ACC112 (cell line): ENCODE data around the gene HS1BP3.

Source experiments
- H2AFZ ChIP-seq: fragments of 200-600 bp; sonication (generic); one replicate; pipeline ENCODE4 v1.6.0; 2017; ENCODE audit warnings: antibody characterized with exemption, low read length; ENCODE audit not compliant: unreplicated experiment
- H3K27ac ChIP-seq: fragments of 200-600 bp; sonication (generic); 2 replicates; pipeline ENCODE4 v1.5.1; 2014; ENCODE audit warnings: low read depth, mild to moderate bottlenecking, antibody characterized with exemption, low read length, moderate library complexity
- H3K27me3 ChIP-seq: fragments of 200-600 bp; sonication (generic); 2 replicates; pipeline ENCODE4 v1.6.1; 2014; ENCODE audit warnings: mild to moderate bottlenecking, antibody characterized with exemption, low read length, moderate library complexity, mixed read lengths; ENCODE audit not compliant: insufficient read depth
- H3K36me3 ChIP-seq: fragments of 200-600 bp; sonication (generic); 2 replicates; pipeline ENCODE4 v1.6.1; 2016; ENCODE audit warnings: mild to moderate bottlenecking, antibody characterized with exemption, low read length, moderate library complexity, mixed read lengths; ENCODE audit not compliant: insufficient read depth
- H3K4me1 ChIP-seq: fragments of 200-600 bp; sonication (generic); one replicate; pipeline ENCODE4 v1.6.1; 2016; ENCODE audit warnings: low read length, mixed read lengths; ENCODE audit not compliant: insufficient read depth, unreplicated experiment, control insufficient read depth
- H3K4me3 ChIP-seq: fragments of 200-600 bp; sonication (generic); 2 replicates; pipeline ENCODE4 v1.5.1; 2014; ENCODE audit warnings: mild to moderate bottlenecking, low read depth, low read length
- H3K79me2 ChIP-seq: fragments of 200-600 bp; sonication (generic); one replicate; pipeline ENCODE4 v1.6.0; 2016; ENCODE audit warnings: low read length; ENCODE audit not compliant: control insufficient read depth, unreplicated experiment, insufficient read depth

The HS1BP3 gene

GRCh38 chr2:20643060-20643459 lies 7.8 kb downstream of the HS1BP3 start:
- Histone ChIP-seq H3K27ac (no peak overlapping the region), H3K4me3 (no peak overlapping the region), H3K4me1 (peaks cover 17% of the 10 kb centered on the region), H3K36me3 (0 out of 2 replicates have a peak, but pooled peaks cover 4% of the 10 kb centered on the region), H3K79me2 (peaks cover 8% of the 10 kb centered on the region), H2AFZ (no peak overlapping the region), H3K27me3 (no peaks in the 10 kb centered on the region)

GRCh38 chr2:20642055-20642971 lies 8.6 kb downstream of the HS1BP3 start:
- peak overlapping the region; percentile 74 for H3K27ac ChIP-seq
- H3K79me2 ChIP-seq, result peaks cover under 1% of the 10 kb centered on the region
- H3K27me3 ChIP-seq, result no peaks in the 10 kb centered on the region
- 0 out of 2 replicates have a peak, but pooled peaks cover 4% of the 10 kb centered on the region for H3K36me3 ChIP-seq
- no peak overlapping the region for H3K4me3 ChIP-seq
- no peak overlapping the region for H2AFZ ChIP-seq
- H3K4me1 ChIP-seq, result peaks cover 17% of the 10 kb centered on the region

- no peaks in the 10 kb centered on the region for H3K79me2 ChIP-seq
- 0 out of 2 replicates have a peak, but pooled peaks cover 4% of the 10 kb centered on the region for H3K36me3 ChIP-seq
- H2AFZ ChIP-seq, result no peak overlapping the region
- no peaks in the 10 kb centered on the region for H3K27me3 ChIP-seq
- H3K4me3 ChIP-seq, result no peak overlapping the region
- peak overlapping the region; percentile 77 for H3K27ac ChIP-seq
- H3K4me1 ChIP-seq, result peaks cover 17% of the 10 kb centered on the region
These were observed 9.5 kb downstream of the HS1BP3 start for GRCh38 chr2:20641123-20641985.

- H3K79me2 ChIP-seq, result no peaks in the 10 kb centered on the region
- no peak overlapping the region for H2AFZ ChIP-seq
- no peak overlapping the region for H3K4me3 ChIP-seq
- no peaks in the 10 kb centered on the region for H3K27me3 ChIP-seq
- H3K36me3 ChIP-seq, result 0 out of 2 replicates have a peak, but pooled peaks cover 4% of the 10 kb centered on the region
- peaks cover 18% of the 10 kb centered on the region for H3K4me1 ChIP-seq
- H3K27ac ChIP-seq, result peak overlapping the region; percentile 77; the same call in 1 of the 2 replicates
These were observed 10.3 kb downstream of the HS1BP3 start for GRCh38 chr2:20640411-20641122.

- Histone ChIP-seq H2AFZ (no peak overlapping the region), H3K79me2 (no peaks in the 10 kb centered on the region), H3K4me1 (peaks cover 33% of the 10 kb centered on the region), H3K27me3 (no peaks in the 10 kb centered on the region), H3K4me3 (no peak overlapping the region), H3K36me3 (peaks cover 7% of the 10 kb centered on the region; the same call in 1 of the 2 replicates), H3K27ac (no peak overlapping the region)
These were observed 12.1 kb downstream of the HS1BP3 start for GRCh38 chr2:20638646-20639430.

GRCh38 chr2:20638014-20638413 lies 12.9 kb downstream of the HS1BP3 start:
- Histone ChIP-seq H3K4me1 (peaks cover 33% of the 10 kb centered on the region), H3K27me3 (no peaks in the 10 kb centered on the region), H3K27ac (no peak overlapping the region), H3K4me3 (no peak overlapping the region), H3K79me2 (no peaks in the 10 kb centered on the region), H3K36me3 (peaks cover 7% of the 10 kb centered on the region; the same call in 1 of the 2 replicates), H2AFZ (no peak overlapping the region)

GRCh38 chr2:20637147-20637546 lies 13.8 kb downstream of the HS1BP3 start:
- Histone ChIP-seq H3K27ac (no peak overlapping the region), H3K27me3 (no peaks in the 10 kb centered on the region), H3K79me2 (no peaks in the 10 kb centered on the region), H2AFZ (no peak overlapping the region), H3K4me1 (peaks cover 28% of the 10 kb centered on the region), H3K4me3 (no peak overlapping the region), H3K36me3 (peaks cover 7% of the 10 kb centered on the region; the same call in 1 of the 2 replicates)

- Histone ChIP-seq H3K27ac (no peak overlapping the region), H3K27me3 (no peaks in the 10 kb centered on the region), H2AFZ (no peak overlapping the region)
These were observed 15.0 kb downstream of the HS1BP3 start for GRCh38 chr2:20635675-20636584.

GRCh38 chr2:20635113-20635510 lies 15.8 kb downstream of the HS1BP3 start:
- H3K36me3 ChIP-seq, result peaks cover 7% of the 10 kb centered on the region; the same call in 1 of the 2 replicates
- peaks cover 16% of the 10 kb centered on the region for H3K4me1 ChIP-seq
- no peak overlapping the region for H3K27ac ChIP-seq
- no peak overlapping the region for H3K4me3 ChIP-seq
- H2AFZ ChIP-seq, result no peak overlapping the region
- no peaks in the 10 kb centered on the region for H3K27me3 ChIP-seq
- H3K79me2 ChIP-seq, result no peaks in the 10 kb centered on the region

More at GRCh38 chr2:20635675-20636584, 15.0 kb downstream of the HS1BP3 start:
- Histone ChIP-seq H3K36me3 (peaks cover 7% of the 10 kb centered on the region; the same call in 1 of the 2 replicates), H3K79me2 (no peaks in the 10 kb centered on the region), H3K4me1 (peaks cover 16% of the 10 kb centered on the region), H3K4me3 (no peak overlapping the region)
